HG03066 (cell line): ENCODE data around the gene NME1.

Experiments used
- ATAC-seq: cut with Tn5 transposase; IDR thresholded peaks from one replicate; pipeline ENCODE4 v1.9.1; 2021; ENCODE audit warnings: low read depth; ENCODE audit not compliant: unreplicated experiment

The NME1 gene

GRCh38 chr17:51188271-51188833, 35.0 kb downstream of the NME1 start:
- ATAC-seq, result no peak

GRCh38 chr17:51189162-51189561, 35.8 kb downstream of the NME1 start:
- ATAC-seq, result no peak

- no peak for ATAC-seq
Observed at GRCh38 chr17:51189628-51190027, 36.3 kb downstream of the NME1 start.

GRCh38 chr17:51191895-51192294, 38.5 kb downstream of the NME1 start:
- ATAC-seq, result no peak

- ATAC-seq, result no peak
Observed at GRCh38 chr17:51197754-51198153, 44.4 kb downstream of the NME1 start.

- no peak for ATAC-seq
Observed at GRCh38 chr17:51200295-51200694, 46.9 kb downstream of the NME1 start.

GRCh38 chr17:51200846-51201245, 47.5 kb downstream of the NME1 start:
- ATAC-seq, result no peak

- no peak for ATAC-seq
Observed at GRCh38 chr17:51203838-51204237, 50.5 kb downstream of the NME1 start.
